CD4-positive, alpha-beta T cell treated with Interleukin-15 for 4 hours (primary cell): ENCODE data around the gene HDAC7.
A peak's percentile ranks its signal among the peaks of the same experiment; 100 is the strongest.

ENCODE experiments used
- DNase-seq: peaks from one replicate; pipeline ENCODE4 v3.0.0-alpha.2; 2020; ENCODE audit warnings: low spot score

The HDAC7 gene

DNA sequence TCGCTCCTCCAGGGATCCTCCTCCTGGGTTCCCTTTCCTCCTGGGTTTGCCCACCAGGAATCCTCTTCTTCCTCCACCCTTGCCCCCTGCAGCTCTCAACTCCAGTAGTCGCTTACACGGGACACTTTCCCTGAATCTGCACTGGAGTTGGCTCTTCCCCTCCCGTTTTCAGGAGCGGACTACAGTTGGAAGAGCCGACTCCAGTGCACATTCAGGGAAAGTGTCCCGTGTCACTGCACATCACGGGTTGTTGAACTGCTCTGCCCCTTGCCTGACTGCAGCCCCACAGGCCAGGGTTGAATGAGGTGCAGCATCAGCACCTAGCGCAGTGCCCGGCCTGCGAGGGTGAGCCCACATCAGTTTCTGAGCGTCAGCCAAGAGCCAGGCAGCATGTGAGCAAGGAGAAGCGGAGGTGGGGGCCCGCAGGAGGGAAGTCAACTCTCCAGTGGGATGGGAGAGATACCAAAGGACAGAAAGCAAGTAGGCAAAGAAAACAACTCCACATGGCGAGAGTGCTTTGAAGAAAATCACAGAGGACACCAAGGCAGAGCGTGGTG, 74.1 kb downstream of the HDAC7 start:
- DNase-seq = no peak

- DNase-seq = no peak
These were observed 74.8 kb downstream of the HDAC7 start for GRCh38 chr12:47744778-47745436.

GRCh38 chr12:47744005-47744651, 75.6 kb downstream of the HDAC7 start:
- peak; percentile 74 for DNase-seq

GRCh38 chr12:47743311-47743860, 76.3 kb downstream of the HDAC7 start:
- DNase-seq = no peak

- DNase-seq = peak; percentile 71
These were observed 77.4 kb downstream of the HDAC7 start for GRCh38 chr12:47742253-47742825.

GRCh38 chr12:47741340-47741703, 78.4 kb downstream of the HDAC7 start:
- DNase-seq = peak; percentile 72

DNA sequence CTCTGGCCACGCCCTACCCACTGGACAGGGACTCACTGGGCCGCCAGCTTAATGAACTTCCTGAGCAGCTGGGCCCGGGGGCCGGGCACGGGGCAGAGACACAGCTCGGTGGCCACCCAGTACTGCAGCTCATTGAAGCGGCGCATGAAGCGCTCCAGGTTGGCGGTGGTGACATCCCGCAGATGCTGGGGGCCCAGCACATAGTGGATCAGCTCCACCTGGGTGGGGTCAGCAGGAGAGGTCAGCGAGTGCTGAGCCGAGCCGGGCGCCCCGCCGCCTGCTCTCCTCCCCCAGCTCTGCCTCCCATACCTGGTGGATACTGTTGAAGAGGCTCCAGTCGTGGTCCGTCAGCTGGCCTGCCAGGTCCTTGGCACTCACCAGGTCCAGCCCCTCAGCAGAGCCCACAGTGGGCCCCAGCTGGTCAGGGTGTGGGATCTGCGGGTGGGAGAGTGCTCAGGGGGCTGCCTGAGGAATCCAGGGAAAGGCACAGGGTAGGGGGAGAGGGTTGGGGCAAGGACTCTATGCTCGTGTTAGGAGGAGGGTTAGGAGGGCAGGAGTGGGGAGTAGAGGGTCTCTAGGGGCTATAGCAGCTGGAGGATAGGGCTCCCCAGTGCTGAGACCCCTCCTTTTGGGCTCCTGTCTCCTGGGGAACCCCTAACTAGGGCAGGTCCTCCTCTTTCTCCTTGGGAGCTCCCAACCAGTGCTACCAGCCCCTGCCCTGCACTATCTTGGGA, 78.9 kb downstream of the HDAC7 start:
- DNase-seq = no peak

- no peak for DNase-seq
These were observed 79.7 kb downstream of the HDAC7 start for GRCh38 chr12:47739979-47740378.

DNA sequence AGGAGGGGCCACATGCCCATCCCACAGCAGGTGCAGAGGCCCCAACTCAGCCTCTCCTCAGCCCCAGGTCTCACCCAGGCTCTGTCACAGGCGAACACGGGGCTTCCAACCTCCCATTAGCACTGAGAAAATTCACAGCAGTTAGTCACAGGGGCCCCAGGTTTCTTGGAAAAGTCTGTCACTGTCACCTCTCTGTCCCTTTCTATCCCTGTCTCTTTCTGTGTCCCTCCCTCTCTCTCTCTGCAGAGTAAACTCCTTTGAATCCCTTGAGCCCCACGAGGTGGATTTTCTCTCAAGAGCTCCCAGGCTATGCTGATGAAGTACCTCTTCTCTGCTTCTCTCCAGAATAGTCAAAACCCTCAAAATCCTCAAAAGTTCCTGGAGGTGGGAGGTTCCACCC, 80.4 kb downstream of the HDAC7 start:
- DNase-seq = no peak

DNA sequence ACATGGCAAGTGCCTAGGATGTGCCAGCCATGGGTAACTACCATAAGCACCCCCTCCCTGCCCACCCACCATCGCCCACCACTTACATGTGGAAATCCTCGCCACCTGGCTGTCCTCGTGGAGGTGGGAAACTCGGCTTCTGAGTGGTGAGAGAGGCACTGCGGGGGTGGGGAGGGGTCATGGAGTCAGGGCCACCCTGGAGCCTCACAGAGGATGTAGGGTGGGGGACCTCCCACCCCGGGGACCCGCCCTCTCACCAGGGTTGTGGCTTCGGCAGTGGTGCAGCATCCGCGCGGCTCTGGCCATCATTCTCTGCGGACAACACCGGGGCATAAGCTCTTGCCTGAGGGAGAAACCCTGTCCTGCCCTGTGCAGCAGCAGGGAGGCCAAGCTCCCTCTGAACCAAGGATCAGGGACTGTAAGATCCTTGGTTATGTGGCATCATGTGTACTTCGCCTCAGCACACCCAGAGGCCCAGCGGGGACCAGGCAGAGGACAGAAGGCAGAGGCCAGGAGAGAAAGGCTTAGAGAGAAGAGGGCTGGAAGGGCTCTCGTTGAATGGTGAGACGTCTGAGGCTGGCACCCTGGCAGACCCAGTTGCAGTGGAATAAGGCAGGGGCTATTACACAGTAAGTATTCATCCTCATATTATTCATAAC, 81.6 kb downstream of the HDAC7 start:
- no peak for DNase-seq

GRCh38 chr12:47736877-47737676, 82.6 kb downstream of the HDAC7 start:
- no peak for DNase-seq

DNA sequence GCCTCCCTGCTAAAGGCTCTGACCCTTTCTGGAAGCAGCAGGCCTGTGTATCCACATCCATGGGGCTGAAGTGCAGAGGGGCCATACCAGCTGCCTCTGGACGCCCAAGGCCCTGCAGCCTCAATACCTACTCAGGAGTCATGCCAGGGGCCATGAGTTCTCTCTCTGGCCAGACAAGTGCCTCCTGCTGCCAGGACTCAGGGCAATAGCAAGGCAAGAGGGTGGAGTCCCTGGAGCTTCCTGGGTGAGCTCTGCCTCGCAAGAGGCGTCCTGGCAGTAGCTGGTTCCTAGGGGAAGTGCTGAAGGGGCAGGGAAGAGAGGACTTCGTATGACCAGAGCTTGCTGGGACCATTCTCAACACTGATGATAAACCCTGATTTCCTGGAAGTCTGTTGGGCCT, 83.5 kb downstream of the HDAC7 start:
- DNase-seq = no peak

GRCh38 chr12:47735649-47736048, 84.1 kb downstream of the HDAC7 start:
- DNase-seq = no peak

DNA sequence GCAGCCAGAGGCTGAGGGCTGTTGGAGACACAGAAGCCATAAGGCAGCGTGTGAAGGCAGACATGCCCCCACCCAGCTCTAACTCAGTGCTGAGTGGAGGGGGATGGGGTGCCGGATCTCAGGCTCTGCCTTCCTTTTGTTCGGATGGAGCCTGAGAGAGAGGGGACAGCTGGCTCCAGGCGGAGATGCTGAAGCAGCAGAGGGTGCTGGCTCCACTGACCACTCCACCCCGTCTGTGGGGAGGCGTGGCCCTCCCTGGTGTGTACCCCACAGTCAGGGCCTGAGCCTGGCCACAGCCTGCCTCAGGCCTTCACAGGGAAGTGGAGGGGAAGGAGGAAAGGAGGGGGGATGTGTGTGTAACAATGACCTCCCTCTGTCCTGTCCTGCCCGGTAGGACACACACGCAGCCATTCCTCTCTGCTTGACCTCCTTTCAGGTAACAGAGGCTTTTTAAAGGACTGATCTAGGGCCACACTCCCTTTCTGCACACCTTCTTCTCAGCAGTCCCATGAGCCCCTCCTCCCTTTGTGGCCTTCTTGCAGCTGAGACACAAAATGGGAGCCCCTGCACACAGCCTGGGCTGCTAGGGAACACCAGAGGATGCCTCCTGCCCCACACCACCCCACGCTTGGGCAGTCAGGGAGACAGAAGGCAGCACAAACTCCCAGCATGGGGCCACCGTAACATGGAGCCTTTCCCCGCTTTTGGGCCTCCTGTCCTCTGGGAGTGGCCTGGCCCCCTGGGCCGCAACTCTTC, 84.8 kb downstream of the HDAC7 start:
- no peak for DNase-seq

DNA sequence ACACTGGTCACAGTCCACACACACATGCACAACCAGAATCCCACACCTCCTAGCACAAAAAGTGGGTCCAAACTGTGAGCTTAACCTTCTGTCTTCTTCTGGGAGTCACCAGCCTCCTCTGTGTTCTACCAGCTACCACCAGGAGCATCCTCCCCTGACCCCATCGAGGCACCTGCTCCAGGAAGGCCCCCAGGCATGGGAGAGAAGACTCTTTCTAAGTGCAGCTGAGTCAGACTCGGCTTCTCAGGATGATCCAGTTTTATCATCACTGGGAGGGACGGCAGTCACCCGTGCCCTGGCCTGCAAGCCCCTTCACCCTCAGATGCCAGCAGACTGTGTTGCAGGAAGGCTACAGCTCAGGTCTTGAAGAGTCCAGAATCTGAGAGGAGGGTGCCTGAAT, 86.6 kb downstream of the HDAC7 start:
- no peak for DNase-seq
